Sigmoid colon (tissue), 7 donors: ENCODE measurements around the gene RNASE7. TPM values are rescaled to one million over a fixed set of nuclear protein-coding genes. Genes with fewer than 3 reads are reported as not detected.

Experiments used
- DNase-seq: peaks from one replicate; pipeline ENCODE4 v3.0.0-alpha.2; 2019
- H3K27ac ChIP-seq, 4 donors: fragments of 200-600 bp; sonication (generic); one replicate each; pipeline ENCODE4 v1.5.1; 2016 to 2019; ENCODE audit warnings: mild to moderate bottlenecking in 1 of 4
- H3K27me3 ChIP-seq, 3 donors: fragments of 200-600 bp; sonication (generic); one replicate each; pipeline ENCODE4 v1.5.1; 2019; ENCODE audit warnings: mild to moderate bottlenecking in 1 of 3
- H3K36me3 ChIP-seq, 4 donors: fragments of 200-600 bp; sonication (generic); one replicate each; pipeline ENCODE4 v1.5.1; 2016 to 2019
- H3K4me1 ChIP-seq, 4 donors: fragments of 200-600 bp; sonication (generic); one replicate each; pipeline ENCODE4 v1.5.1; 2017 to 2019
- H3K4me3 ChIP-seq, 4 donors: fragments of 200-600 bp; sonication (generic); one replicate each; pipeline ENCODE4 v1.5.1; 2017 to 2019; ENCODE audit warnings: mild to moderate bottlenecking in 2 of 4, moderate library complexity in 1 of 4
- H3K9me3 ChIP-seq, 4 donors: fragments of 200-600 bp in 3 of 4; sonication (generic) in 3 of 4; one replicate each; pipeline versions ENCODE4 v1.5.1 to v1.6.1; 2013 to 2019
- CTCF ChIP-seq, 4 experiments: fragments of 450-650 bp in 3 of 4; fragments of 200-600 bp in 1 of 4; IDR thresholded peaks; one replicate each; pipeline ENCODE4 v1.5.1; 2016 to 2019; ENCODE audit warnings: antibody characterized with exemption in 4 of 4, mild to moderate bottlenecking in 3 of 4, moderate library complexity in 2 of 4
- EP300 ChIP-seq, 4 donors: sonication (generic); formaldehyde crosslinking; IDR thresholded peaks; one replicate each; pipeline ENCODE4 v1.6.1; 2017; ENCODE audit warnings: antibody characterized with exemption in 4 of 4
- POLR2A ChIP-seq, 2 donors: fragments of 450-650 bp; IDR thresholded peaks; one replicate each; pipeline ENCODE4 v1.6.1; 2016; ENCODE audit warnings: antibody characterized with exemption in 2 of 2, mild to moderate bottlenecking in 2 of 2, moderate library complexity in 2 of 2
- POLR2AphosphoS5 ChIP-seq, 4 donors: sonication (generic); formaldehyde crosslinking; IDR thresholded peaks; one replicate each; pipeline ENCODE4 v1.6.1; 2017; ENCODE audit warnings: antibody characterized with exemption in 4 of 4
- WGBS, 2 donors: extraction: QIAGEN DNeasy Blood & Tissue Kit; methylation state at CpG; one replicate each; pipeline ENCODE4 v1.1.7; 2013; 5-methylcytosine and 5-hydroxymethylcytosine counted together
- intact Hi-C: fragments of 100-400 bp; cut with DNase I; formaldehyde crosslinking; loops from one replicate; pipeline ENCODE4 v1.15.1; 2023
- polyA plus RNA-seq, 3 donors: library from polyadenylated mRNA; stranded (reverse); fragments of 200-250 nt; gene quantifications; one replicate each; pipeline ENCODE4 v1.2.3, GENCODE V29; 2013
- total RNA-seq, 4 donors: library from RNA; depleted of rRNA; stranded (reverse); fragments of >200 nt; gene quantifications; one replicate each; pipeline ENCODE4 v1.1.0, GENCODE V29; 2016
- donor health status: healthy with polysubstance abuse.
- donor health status: Bipolar disorder and iron deficiency.
- donor health status: healthy.

RNASE7 gene
- total and polyA plus RNA-seq, 7 donors = 0.10 TPM; not detected in 6

- 76 to 85% methylated on average over 1 of the region's 1 CpG for WGBS, 2 donors
- H3K36me3 ChIP-seq = peaks cover 17 to 64% (median 36%) of the 10 kb centered on the region in 4 donors
- H3K4me1 ChIP-seq = peaks cover 0 to 39% (median 20%) of the 10 kb centered on the region in 4 donors
- no peaks in the 10 kb centered on the region for H3K9me3 ChIP-seq
- H3K27ac ChIP-seq = no peak overlapping the region
- TF ChIP-seq POLR2AphosphoS5 (IDR thresholded peaks at IDR 0.05) (no peak), EP300 (IDR thresholded peaks at IDR 0.05) (no peak), CTCF (IDR thresholded peaks at IDR 0.05) (no peak), POLR2A (IDR thresholded peaks at IDR 0.05) (no peak)
- H3K4me3 ChIP-seq = no peak overlapping the region
- intact Hi-C loops = no loop called here
- H3K27me3 ChIP-seq = no peaks in the 10 kb centered on the region
- no peak for DNase-seq
Measured at GRCh38 chr14:21019366-21019765, 22.8 kb upstream of the RNASE7 start.

GRCh38 chr14:21020977-21021545 is 21.1 kb upstream of the RNASE7 start:
- intact Hi-C loops = no loop called here
- H3K36me3 ChIP-seq = peaks cover 17 to 64% (median 36%) of the 10 kb centered on the region in 4 donors

GRCh38 chr14:21022686-21023085 is 19.5 kb upstream of the RNASE7 start:
- Histone ChIP-seq H3K27me3 (no peaks in the 10 kb centered on the region), H3K4me1 (peaks cover 0 to 43% (median 35%) of the 10 kb centered on the region in 4 donors), H3K36me3 (peaks cover 17 to 51% (median 33%) of the 10 kb centered on the region in 4 donors), H3K9me3 (no peaks in the 10 kb centered on the region), H3K4me3 (peak overlapping the region in 3 of 4 donors; percentile 84 to 91 (median 85)), H3K27ac (peak overlapping the region; percentile 93 to 95 (median 93))
- WGBS, 2 donors = 82 to 89% methylated on average over 5 of the region's 5 CpGs
- TF ChIP-seq EP300 (IDR thresholded peaks at IDR 0.05) (no peak), CTCF (IDR thresholded peaks at IDR 0.05) (no peak), POLR2A (IDR thresholded peaks at IDR 0.05) (no peak), POLR2AphosphoS5 (IDR thresholded peaks at IDR 0.05) (no peak)
- intact Hi-C loops = no loop called here
- no peak for DNase-seq

More at GRCh38 chr14:21020977-21021545, 21.1 kb upstream of the RNASE7 start:
- Histone ChIP-seq H3K4me3 (no peak overlapping the region), H3K27me3 (no peaks in the 10 kb centered on the region), H3K9me3 (no peaks in the 10 kb centered on the region), H3K4me1 (peaks cover 0 to 31% (median 27%) of the 10 kb centered on the region in 4 donors), H3K27ac (peak overlapping the region in 1 of 4 donors; percentile 13)
- no peak for DNase-seq
- TF ChIP-seq POLR2A (IDR thresholded peaks at IDR 0.05) = no peak
- no peak for TF ChIP-seq EP300 (IDR thresholded peaks at IDR 0.05)
- TF ChIP-seq POLR2AphosphoS5 (IDR thresholded peaks at IDR 0.05) = no peak
- TF ChIP-seq CTCF (IDR thresholded peaks at IDR 0.05) = no peak
- WGBS, 2 donors = 68 to 88% methylated on average over 5 of the region's 5 CpGs

- Histone ChIP-seq H3K36me3 (peaks cover 17 to 46% (median 29%) of the 10 kb centered on the region in 4 donors), H3K27me3 (no peaks in the 10 kb centered on the region), H3K27ac (peak overlapping the region; percentile 93 to 95 (median 93)), H3K9me3 (no peaks in the 10 kb centered on the region), H3K4me3 (peak overlapping the region; percentile 84 to 96 (median 88)), H3K4me1 (peaks cover 0 to 43% (median 35%) of the 10 kb centered on the region in 4 donors)
- WGBS, 2 donors = 61 to 71% methylated on average over 7 of the region's 7 CpGs
- intact Hi-C loops = no loop called here
- no peak for DNase-seq
- TF ChIP-seq EP300 (IDR thresholded peaks at IDR 0.05) (no peak), POLR2AphosphoS5 (IDR thresholded peaks at IDR 0.05) (no peak), CTCF (IDR thresholded peaks at IDR 0.05) (no peak), POLR2A (IDR thresholded peaks at IDR 0.05) (no peak)
Measured at GRCh38 chr14:21023174-21023573, 19.0 kb upstream of the RNASE7 start.
